HUDEP-2 (cell line): Measurements from ENCODE around the gene TAGLN3.

Source experiments
- DNase-seq, 76 experiments: peaks; one replicate each; lab custom pipeline; 2025; ENCODE audit not compliant: unreplicated experiment in 76 of 76; lab: John Stamatoyannopoulos, UW

TAGLN3 gene

DNA sequence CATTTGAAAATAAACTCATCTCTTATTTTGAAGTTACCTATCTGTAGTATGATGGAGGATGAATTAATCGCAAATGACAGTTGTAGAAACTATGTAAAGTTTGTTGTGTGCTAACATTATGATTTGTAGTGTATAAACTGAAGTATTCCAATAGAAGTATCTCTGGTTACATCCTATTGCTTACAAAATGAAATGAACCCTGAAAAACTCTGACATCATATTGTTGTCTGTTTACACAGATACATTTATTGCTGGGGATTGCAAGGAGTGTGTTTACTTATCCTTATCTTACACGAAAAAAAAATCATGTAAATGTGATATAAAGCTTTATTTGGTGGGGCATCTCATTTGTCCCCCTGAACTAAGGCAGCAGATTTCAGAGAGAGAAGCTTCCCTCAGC lies 22.5 kb upstream of the TAGLN3 start:
- DNase-seq, result no peak

DNA sequence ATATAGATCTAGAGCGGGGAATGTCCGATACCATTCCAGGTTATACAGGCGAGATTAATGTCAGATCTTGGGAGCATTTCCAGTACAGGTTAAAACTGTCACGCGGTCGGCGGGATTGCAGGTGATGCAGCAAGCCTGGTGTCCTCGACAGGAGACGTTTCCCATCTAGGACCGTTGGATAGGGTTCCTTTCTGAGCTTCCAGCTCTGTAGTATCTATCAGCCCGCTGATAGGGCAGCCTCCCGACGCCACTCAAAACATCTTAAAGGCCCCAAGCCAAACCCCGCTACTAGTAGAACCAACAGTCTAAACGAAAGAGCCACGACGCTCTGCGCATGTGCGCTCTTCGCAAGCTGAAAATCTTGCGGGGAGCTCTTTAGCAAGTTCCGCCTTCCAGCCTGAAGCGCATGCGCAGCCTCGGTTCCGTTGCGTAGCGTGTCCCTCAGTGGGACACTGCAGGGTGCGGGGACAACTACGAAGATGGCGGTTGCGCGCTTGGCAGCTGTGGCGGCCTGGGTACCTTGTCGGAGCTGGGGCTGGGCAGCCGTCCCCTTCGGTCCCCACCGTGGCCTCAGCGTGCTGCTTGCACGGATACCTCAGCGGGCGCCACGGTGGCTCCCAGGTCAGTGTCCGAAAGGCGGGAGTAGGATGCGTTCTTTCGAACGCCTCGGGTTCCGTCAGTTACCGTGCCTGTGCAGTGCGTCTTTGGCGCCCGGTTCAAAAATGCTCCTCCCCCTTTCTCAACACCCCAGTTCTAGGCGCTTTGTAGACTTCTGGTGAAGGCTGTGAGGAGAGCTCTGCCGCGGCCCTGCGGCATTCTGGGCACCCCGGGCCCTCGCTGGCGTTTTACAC lies 19.9 kb upstream of the TAGLN3 start, which contains the start of gene ABHD10:
Gene ABHD10 (plus strand): TSS at position 444 of the 851 bp plus-strand sequence. CDS start 36 bp downstream, at position 480.
- peak in 74 of 76 experiments; percentile 34 to 94 (median 88) for DNase-seq

DNA sequence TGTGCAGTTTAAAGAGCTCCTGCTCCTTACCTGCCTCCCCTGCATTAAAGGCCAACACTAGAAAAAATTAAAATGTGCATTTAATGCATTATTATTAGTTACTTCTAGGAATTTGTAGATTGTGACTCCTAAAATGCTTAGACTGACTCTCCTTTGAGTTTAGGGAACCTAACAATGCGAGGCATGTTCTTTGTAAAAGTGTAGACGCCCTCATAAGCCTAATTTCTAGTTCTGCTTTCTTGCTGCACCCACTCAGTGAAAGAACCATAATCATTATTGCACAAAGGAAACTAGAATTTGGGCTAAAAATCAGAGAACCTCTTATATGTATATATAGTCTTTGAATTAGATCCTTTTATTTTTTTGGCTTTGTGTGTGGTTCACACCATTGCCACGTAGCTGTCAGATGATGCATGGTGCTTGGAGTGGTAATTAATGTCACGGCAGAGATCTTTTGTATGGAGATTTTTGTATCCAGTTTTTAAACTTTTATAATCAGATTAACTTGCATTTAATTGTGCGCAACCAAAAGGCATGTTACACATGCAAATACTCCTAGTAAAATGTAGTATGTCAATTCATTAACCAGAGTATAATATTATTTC lies 19.2 kb upstream of the TAGLN3 start:
- DNase-seq, result peak in 12 of 76 experiments; percentile 6 to 53 (median 28)

DNA sequence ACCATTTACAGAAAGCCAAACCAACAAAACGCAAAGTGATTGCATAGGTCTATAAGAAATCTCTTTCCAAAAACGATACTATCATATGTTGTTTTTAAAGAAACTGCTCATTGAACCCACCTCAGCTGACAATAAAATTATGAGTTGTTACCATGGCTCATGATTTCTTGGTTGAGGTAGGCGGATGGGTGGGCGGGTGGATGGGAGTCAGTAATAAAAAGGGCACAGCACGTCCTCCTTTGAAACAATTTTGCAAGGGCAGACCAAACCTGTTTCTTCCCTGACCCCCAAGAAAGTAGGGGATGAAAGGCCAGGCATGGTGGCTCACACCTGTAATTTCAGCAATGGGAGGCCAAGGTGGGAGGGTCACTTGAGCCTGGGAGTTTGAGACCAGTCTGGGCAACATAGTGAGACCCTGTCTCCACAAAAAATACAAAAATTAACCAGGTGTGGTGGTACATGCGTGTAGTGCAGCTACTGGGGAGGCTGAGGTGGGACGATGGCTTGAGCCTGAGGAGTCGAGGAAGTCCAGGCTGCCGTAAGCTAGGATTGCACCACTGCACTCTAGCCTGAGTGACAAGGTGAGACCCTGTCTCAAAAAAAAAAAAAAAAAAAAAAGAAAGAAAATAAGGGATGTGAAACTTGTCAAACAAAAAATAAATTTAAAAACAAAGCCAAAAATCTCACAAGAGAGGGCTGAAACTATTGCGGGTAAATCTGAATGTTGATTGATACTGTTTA lies 17.8 kb upstream of the TAGLN3 start:
- no peak for DNase-seq

DNA sequence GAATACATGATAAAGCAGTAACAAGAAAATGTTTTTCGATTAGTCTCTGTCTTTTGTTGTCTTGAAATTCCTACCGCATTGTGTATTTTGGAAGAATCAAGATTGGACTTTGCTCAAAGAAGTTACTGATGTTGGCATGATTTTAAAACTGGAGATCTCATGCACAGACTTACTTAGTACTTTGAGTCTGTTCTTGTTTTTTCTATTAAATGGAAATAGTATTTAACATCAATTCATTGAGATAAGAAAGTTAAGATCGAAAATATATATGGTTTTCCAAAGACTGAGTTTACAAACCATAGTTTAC lies 17.3 kb upstream of the TAGLN3 start:
- no peak for DNase-seq

DNA sequence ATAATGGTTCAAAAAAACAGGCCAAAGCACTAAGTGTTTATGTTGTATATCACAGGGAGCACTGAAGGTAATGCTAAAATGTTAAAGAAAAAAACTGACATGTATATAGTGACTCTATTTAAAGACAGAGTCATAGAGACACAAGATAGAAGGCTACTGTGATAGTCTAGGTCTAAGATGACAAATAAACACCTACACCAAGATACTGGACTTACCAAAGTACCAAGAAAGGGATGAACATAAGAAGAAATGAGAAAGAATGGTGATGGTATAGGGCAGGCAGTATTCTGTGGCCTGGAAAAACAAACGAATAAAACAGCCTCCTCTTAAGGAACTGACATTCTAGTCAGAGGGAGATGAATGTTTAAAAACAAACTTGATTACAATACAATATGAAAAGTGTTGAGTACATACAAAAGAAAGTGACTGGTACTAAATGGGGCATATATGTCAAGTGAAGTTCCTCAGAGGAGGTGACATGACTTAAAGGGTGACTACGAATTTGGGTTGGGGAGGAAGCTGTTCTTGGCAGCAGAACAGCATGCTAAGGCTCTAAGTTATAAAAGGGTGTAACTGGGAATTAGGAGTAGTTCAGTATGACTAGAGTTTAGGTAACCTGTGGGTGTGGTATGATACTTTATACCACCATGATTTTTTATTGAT lies 14.0 kb upstream of the TAGLN3 start:
- DNase-seq, result no peak

DNA sequence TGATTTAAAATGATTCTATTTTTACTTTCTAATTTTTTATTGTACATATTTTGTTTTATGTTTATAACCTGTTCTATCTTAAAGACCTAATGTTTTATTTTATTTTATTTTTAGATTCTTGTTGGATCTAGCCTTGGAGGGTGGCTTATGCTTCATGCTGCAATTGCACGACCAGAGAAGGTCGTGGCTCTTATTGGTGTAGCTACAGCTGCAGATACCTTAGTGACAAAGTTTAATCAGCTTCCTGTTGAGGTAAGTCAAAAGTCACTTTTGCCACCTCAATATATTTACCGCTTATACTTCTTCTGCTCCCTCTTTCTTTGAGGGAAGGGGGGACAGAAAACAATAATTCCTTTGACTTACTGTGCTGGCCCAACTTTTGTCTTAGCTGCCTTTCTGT lies 11.9 kb upstream of the TAGLN3 start:
- no peak for DNase-seq

DNA sequence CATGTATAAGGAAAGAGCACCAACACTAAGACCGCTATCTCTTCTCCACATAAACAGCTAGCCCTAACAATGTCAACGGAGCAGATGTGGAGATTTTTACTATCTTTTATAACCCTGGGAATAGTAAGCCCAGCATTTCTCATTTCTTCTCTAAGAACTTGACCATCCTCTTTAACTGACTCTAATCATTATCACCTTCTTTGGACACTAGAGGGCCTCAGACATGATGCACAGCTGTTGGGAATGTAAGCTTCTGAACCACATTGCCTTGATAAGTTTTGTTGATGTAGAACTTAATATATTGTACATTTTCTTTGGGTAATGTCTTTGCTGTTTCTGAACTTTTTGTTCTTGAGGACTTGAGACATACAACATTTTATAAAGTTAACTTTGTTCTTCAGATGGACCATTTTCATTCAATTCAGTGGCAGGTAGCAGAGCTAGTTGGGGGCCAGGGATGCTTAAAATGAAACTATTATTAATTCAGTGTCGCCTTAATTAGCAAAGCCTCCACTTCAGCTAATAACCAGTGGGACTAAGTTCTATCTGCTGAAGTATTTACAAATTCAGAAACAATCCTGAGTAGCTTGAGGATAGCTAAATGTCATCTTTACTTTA lies 9.6 kb upstream of the TAGLN3 start:
- DNase-seq, result peak in 17 of 76 experiments; percentile 1 to 37 (median 10)

DNA sequence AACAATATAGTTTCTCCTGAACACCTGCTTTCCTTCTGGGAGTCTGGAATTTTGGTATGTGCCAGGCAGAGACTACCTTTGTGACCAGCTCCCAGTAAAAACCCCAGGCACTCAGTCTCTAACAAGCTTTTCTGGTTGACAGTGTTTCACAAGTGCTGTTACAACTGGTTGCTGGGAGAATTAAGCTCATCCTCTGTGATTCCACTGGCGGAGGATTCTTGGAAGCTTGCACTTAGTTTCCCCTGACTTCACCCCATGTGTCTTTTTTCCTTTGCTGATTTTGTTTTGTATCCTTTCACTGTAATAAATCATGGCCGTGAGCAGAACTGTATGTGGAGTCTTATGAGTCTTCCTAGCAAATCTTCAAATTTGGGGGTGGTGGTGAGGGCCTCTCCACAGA lies 5.7 kb upstream of the TAGLN3 start:
- no peak for DNase-seq

DNA sequence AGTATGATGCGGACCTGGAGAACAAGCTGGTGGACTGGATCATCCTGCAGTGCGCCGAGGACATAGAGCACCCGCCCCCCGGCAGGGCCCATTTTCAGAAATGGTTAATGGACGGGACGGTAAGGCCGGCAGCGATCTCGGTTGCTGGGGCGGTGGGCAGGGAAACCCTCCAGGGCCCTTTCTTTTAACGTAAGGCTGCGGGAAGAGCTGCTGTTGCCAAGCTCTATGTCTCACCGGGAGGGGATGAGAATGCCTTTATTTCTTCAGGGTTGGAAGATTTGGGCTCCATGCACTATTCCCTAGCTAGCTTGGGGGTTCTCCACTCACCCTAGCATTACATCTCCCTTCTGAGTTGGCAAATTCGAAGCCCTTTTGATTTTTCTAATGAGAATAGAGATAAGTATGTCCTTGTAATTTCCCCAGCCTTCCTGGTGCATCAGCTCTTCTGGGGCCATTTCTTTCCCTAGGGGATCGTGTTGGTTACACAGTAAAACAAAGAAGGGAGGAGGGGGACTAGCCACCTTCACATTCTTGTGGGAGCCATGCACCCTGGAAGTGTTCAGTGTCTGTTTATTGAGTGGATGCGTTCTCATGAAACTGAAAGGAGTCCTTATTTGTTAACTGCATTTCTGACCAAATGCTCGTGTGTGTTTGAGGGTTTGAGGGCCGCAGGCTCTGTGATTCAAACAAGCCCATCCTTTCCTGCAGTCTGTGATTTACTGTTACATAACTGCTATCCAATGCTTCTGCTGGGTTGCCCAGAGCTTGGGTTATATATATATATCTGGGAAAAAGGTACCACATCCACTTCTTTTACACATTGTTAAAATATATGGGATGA lies 982 bp downstream of the TAGLN3 start:
- no peak for DNase-seq

DNA sequence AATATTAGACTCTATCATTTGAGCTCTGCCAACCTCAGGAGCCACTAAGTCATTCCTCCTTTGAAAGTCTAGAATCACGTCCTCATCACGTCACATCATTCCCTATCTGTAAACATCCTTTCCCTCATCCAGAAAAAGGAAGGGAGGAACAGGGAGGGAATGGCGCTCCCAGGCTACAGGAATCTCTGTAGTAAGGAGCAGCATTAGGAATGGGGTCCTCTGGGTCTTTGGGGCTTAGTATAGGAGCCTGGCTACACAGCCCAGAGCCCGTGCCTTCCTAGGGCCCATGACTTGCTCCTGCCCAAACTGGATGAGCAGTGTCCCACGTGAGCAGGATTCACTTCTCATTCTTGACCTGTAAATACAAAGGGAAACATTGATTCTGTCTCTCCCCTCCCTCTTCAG lies 1.6 kb downstream of the TAGLN3 start:
- no peak for DNase-seq

DNA sequence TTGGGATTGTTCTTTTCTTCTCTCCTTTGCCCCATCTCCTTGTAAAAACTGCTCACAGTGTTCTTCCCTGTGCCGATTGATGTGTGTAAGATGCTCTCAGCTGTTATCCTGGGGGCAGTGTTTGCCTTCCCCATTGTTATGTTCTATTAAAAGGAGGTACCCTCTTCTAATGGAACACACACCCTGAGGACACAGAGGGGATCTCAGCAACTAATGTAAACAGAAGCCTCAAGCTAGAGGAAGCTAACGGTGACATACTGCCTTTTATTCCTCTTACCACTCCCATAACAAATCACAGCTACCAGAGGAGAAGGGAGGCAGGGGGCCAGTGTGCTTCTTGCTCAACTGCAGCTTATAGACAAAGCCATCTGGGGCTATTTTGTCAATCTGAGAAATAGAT lies 2.2 kb downstream of the TAGLN3 start:
- DNase-seq, result no peak

DNA sequence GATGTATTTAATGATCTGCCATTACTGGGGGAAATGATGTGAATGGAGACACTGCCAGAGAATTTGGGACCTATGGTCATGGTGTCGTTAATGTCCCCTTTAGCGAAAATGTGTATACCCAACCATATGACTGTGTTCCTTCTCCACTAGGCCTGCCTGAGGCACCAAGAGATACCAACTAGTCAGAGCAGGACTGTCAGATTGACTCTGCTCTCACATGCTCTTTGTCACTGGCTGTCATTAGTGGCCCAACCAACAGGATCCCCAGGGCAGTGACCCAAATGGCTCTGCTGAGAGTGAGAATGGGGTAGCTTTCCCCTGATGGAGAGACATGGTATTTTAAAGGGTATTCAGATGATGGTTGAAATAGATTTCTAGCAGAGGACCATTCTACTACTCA lies 2.8 kb downstream of the TAGLN3 start:
- DNase-seq, result no peak

DNA sequence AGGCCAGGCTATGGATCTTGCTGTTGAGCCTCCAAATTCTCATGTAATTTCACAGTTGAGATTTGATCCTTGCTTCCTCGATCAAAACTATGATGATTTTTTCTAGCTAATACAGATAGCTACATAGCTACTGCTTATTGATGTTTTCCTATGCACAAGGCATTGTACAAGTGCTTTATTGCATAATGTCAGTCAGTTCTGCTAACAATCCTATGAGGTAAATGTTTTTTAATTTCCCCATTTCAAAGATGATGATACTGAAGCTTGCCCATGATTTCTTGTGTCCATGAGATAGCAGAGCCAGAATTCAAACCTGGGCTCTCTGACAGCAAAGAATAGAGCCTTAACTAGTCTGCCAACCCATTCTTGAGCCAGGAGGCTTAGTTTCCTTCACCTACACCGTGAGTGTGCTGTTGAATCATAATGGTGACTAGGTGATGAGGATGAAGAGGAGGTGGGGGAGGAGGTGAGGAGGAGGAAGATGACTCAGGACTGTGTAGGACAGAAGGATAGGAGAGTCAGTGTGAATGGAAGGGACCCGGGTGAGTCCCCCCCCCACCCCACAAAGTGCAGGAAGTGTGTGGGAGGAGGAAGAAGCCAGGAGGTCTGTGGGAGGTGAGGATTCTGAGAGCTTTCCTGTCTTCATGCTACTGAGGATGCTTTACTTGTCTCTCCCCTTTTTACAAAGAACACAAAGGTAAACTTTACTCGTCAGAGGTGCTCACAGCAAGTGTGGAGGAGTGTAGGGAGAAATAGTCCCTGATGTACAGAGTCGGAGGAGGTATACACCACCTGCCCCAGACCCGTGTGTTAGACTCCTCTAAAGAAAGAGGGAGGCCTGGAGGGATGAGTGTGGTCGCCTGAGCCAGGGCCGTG lies 3.6 kb downstream of the TAGLN3 start:
- no peak for DNase-seq

DNA sequence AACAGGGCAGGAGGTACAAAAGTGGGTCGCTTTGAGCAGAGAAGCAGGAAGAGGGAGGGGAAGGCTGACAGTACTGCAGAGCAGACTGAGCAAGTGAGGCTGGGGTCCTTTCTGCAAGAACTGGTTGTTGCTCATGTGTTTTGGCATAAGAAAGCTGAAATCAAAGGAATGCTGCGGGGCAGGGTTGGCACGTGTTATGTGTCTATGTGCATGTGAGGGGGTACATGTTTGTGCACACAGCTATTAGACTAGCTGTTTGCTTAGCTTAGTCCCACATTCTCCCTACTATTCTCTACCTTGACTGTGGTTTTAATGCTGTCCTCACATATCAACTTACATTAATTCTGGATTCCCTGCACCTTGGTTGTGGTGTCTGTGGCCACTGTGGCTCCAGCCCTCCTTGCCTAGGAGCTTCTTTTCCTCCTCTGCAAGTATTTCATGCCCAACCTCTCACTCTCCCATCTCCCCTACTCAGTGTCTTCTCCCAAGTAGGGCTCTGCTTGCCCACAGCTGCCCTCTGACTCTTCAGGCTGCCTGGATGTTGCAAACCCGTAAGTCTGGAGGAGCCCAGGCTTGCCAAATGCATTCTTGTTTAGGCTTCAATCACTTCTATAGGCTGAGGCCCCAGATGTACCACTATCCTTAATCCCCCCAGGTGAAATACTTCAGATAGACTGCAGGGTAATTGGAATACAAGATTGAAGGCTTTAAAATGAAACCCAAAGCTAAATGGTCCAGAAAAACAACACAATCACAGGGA lies 4.8 kb downstream of the TAGLN3 start:
- no peak for DNase-seq

DNA sequence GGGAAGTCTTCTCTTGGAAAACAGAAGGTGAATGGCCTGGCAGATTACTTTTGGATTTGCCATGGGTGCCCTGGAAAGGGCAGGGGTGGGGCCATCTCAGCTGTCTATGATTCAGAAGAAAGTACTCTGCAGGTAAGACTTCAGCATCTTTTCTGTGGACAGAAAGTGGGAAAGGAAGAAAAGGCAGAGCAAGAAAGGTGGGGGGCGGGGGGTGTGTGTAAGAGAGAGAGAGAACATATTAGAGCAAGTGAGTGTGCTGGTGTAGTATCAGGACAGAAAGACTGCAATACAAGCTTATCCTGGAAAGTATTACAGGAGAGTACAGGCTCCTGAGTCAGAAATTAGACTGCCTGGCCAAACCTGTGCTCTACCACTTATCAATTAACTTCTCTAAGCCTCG lies 5.5 kb downstream of the TAGLN3 start:
- no peak for DNase-seq

DNA sequence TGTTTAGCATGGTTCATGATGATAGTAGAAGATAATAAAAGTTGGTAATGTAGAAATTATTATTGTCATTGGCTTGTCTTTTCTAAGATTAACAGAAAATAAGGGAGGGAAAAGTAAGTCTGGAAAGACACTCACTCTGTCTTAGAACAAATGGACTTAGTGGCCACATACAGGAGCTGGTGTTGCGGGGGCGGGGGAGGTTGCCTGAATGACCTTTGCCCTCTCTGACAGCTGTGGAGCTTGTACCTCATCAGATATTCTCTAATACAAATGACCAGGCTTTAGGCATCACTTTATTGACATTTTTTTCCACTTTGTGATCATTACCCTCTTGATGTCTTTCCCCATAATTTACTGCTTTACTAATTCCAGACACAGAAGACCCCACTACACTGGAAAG lies 5.9 kb downstream of the TAGLN3 start:
- DNase-seq, result no peak

DNA sequence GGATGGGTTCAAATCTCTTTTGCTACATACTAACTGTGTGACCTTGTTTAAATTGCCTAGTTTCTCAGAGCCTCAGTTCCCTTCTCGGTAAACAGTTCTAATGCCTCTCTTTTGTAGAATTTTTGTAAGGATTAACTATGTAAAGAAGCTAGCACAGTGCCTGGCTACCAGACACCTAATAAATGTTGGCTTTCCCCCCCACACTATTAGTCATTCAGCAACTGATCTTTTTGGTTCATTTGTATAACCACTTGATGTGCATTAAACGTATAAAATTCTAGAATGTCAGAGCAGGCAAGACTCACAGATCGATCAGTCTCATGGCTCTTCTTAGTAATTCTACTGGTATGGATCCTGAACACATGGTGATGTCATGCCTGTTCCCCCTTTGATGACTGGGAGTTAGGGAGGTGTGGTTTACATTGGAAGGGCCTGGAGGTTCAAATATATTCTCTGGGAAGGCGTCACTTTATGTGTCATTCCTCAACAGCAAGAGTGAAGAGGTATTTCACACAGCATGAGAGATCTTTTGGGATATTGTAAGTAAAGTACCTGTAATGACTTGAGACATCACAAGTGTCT lies 6.5 kb downstream of the TAGLN3 start:
- no peak for DNase-seq
